Measurements from ENCODE around the gene RNF43.

The RNF43 gene

GRCh38 chr17:58380207-58381123 lies 36.9 kb downstream of the RNF43 start:
- DNase-seq: no peak

- DNase-seq: no peak
These were observed 37.9 kb downstream of the RNF43 start for GRCh38 chr17:58379511-58379824.

- DNase-seq: no peak
These were observed 38.4 kb downstream of the RNF43 start for GRCh38 chr17:58378733-58379510.

- DNase-seq: no peak
These were observed 39.7 kb downstream of the RNF43 start for GRCh38 chr17:58377661-58378060.

GRCh38 chr17:58377093-58377601 lies 40.2 kb downstream of the RNF43 start:
- no peak for DNase-seq

- DNase-seq: no peak
These were observed 40.8 kb downstream of the RNF43 start for GRCh38 chr17:58376472-58377000.

GRCh38 chr17:58375811-58376210 lies 41.5 kb downstream of the RNF43 start:
- DNase-seq: no peak

GRCh38 chr17:58375256-58375655 lies 42.1 kb downstream of the RNF43 start:
- DNase-seq: no peak

GRCh38 chr17:58373923-58374322 lies 43.4 kb downstream of the RNF43 start:
- no peak for DNase-seq

GRCh38 chr17:58373003-58373402 lies 44.3 kb downstream of the RNF43 start:
- no peak for DNase-seq

GRCh38 chr17:58371300-58371950 lies 45.9 kb downstream of the RNF43 start:
- DNase-seq: no peak

- DNase-seq: no peak
These were observed 46.6 kb downstream of the RNF43 start for GRCh38 chr17:58370716-58371115.

GRCh38 chr17:58370309-58370708 lies 47.0 kb downstream of the RNF43 start:
- DNase-seq: no peak

GRCh38 chr17:58369214-58370031 lies 47.9 kb downstream of the RNF43 start:
- no peak for DNase-seq

- DNase-seq: peak in 1 of 2 donors; percentile 22
These were observed 48.5 kb downstream of the RNF43 start for GRCh38 chr17:58368860-58369213.

Data from CD4-positive, alpha-beta T cell treated with Interferon alpha-2 for 1 hour (primary cell).